ENCODE results near the gene LARGE1.

- TF ChIP-seq CTCF (IDR thresholded peaks at IDR 0.05) = no peak
- no peak for TF ChIP-seq POLR2A (IDR thresholded peaks at IDR 0.05)
Measured at GRCh38 chr22:33564683-33565082, 355.6 kb downstream of the LARGE1 start.

All from body of pancreas (tissue), 4 donors.